Lower lobe of right lung (tissue), 2 donors: ENCODE results near the gene NMD3. TPM values are rescaled to one million over a fixed set of nuclear protein-coding genes. Genes with fewer than 3 reads are reported as not detected.

Experiments
- ATAC-seq, 2 donors: fragments of 200-7000 bp; cut with Tn5 transposase; one replicate each; pipeline ENCODE4 v1.9.1; 2020 to 2022; ENCODE audit warnings: mild to moderate bottlenecking in 2 of 2, moderate library complexity in 2 of 2
- DNase-seq: peaks from one replicate; pipeline ENCODE4 v3.0.0-alpha.2; 2020
- H3K27ac ChIP-seq: fragments of 200-600 bp; one replicate; pipeline ENCODE4 v1.8.0; 2022
- H3K27me3 ChIP-seq: fragments of 200-600 bp; one replicate; pipeline ENCODE4 v1.8.0; 2022; ENCODE audit warnings: low read depth
- H3K36me3 ChIP-seq: fragments of 200-600 bp; one replicate; pipeline ENCODE4 v1.8.0; 2022; ENCODE audit warnings: mild to moderate bottlenecking
- H3K4me1 ChIP-seq: fragments of 200-600 bp; one replicate; pipeline ENCODE4 v1.8.0; 2022
- H3K4me3 ChIP-seq: fragments of 200-600 bp; one replicate; pipeline ENCODE4 v1.8.0; 2022; ENCODE audit warnings: mild to moderate bottlenecking
- H3K9me3 ChIP-seq: fragments of 200-600 bp; one replicate; pipeline ENCODE4 v1.8.0; 2022
- intact Hi-C: fragments of 100-400 bp; cut with DNase I; formaldehyde crosslinking; loops from one replicate; pipeline ENCODE4 v1.11.0; 2022
- total RNA-seq: library from RNA; stranded (reverse); fragmentation: NEBNext Ultra II Directional; extraction: Animal tissue kit (Norgen Biotek cat#: 25700); gene quantifications from one replicate; pipeline ENCODE4 v1.2.1, GENCODE V29; 2021
- TF ChIP-seq, protein P1 (sequence below): fragments of 200-600 bp; IDR thresholded peaks from one replicate; pipeline ENCODE4 v1.8.0; 2022; ENCODE audit warnings: antibody characterized with exemption, mild to moderate bottlenecking
- donor health status: DM: no; HTN: yes; CAD: no; lungs with severe emphysema.

NMD3 gene
- total RNA-seq, 1 donor from 2014 or later, result 46.0 TPM

DNA sequence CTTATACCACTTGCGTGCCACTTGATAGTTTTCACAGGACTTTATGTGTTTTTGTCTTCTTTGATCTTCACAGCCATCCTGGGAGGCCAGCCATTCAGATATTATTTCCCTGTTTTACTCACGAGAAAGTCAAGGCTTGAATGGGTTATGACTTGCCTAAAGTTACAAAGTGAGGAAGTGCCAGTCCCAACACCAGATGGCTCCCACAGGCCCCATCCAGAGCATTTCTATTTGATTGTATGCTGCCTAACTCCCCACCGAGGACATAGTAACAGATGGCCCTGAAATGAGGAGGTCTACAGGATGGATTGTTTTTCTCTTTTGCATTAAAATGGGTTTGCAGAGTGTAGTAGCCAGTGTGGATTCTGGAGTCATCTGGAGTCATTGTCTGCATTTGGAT, 75.7 kb downstream of the NMD3 start:
- H3K27ac ChIP-seq, result no peak overlapping the region
- no peaks in the 10 kb centered on the region for H3K27me3 ChIP-seq
- peaks cover 3% of the 10 kb centered on the region for H3K9me3 ChIP-seq
- H3K36me3 ChIP-seq, result no peaks in the 10 kb centered on the region
- no peak overlapping the region for H3K4me3 ChIP-seq
- intact Hi-C loops, result no loop called here
- DNase-seq (no peak), ATAC-seq (no peak)
- TF ChIP-seq, protein P1, sequence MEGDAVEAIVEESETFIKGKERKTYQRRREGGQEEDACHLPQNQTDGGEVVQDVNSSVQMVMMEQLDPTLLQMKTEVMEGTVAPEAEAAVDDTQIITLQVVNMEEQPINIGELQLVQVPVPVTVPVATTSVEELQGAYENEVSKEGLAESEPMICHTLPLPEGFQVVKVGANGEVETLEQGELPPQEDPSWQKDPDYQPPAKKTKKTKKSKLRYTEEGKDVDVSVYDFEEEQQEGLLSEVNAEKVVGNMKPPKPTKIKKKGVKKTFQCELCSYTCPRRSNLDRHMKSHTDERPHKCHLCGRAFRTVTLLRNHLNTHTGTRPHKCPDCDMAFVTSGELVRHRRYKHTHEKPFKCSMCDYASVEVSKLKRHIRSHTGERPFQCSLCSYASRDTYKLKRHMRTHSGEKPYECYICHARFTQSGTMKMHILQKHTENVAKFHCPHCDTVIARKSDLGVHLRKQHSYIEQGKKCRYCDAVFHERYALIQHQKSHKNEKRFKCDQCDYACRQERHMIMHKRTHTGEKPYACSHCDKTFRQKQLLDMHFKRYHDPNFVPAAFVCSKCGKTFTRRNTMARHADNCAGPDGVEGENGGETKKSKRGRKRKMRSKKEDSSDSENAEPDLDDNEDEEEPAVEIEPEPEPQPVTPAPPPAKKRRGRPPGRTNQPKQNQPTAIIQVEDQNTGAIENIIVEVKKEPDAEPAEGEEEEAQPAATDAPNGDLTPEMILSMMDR, result no peak
- no peaks in the 10 kb centered on the region for H3K4me1 ChIP-seq

Other genes with a start within 250 kb of the NMD3 start
- gene B3GALNT1, start 116.0 kb upstream of the NMD3 start, total RNA-seq, result 25.8 TPM
- gene SPTSSB, start 150.2 kb downstream of the NMD3 start, total RNA-seq, result not detected